Mesothelial cell of epicardium (in vitro differentiated cells): ENCODE results near the gene FXYD5. TPM values are rescaled to one million over a fixed set of nuclear protein-coding genes. Genes with fewer than 3 reads are reported as not detected.

Experiments used
- DNase-seq, 2 experiments: peaks; one replicate each; pipeline ENCODE4 v3.0.0; 2021; ENCODE audit warnings: low spot score in 2 of 2; ENCODE audit not compliant: unreplicated experiment in 2 of 2
- H3K27ac Mint-ChIP-seq: 2 replicates; pipeline ENCODE4 v1.8.0; 2021; ENCODE audit warnings: mixed read lengths
- H3K27me3 Mint-ChIP-seq: 2 replicates; pipeline ENCODE4 v1.8.0; 2021; ENCODE audit warnings: low read depth, mixed read lengths
- H3K36me3 Mint-ChIP-seq: 2 replicates; pipeline ENCODE4 v1.8.0; 2021; ENCODE audit warnings: mixed read lengths
- H3K4me1 Mint-ChIP-seq: 2 replicates; pipeline ENCODE4 v1.8.0; 2021; ENCODE audit warnings: mixed read lengths
- H3K4me3 Mint-ChIP-seq: 2 replicates; pipeline ENCODE4 v1.8.0; 2021; ENCODE audit warnings: mild to moderate bottlenecking, moderate library complexity, mixed read lengths
- H3K9me3 Mint-ChIP-seq: 2 replicates; pipeline ENCODE4 v1.8.0; 2021; ENCODE audit warnings: mixed read lengths
- total RNA-seq: library from RNA; stranded (reverse); gene quantifications from 3 replicates; pipeline ENCODE4 v1.2.1, GENCODE V29; 2021
- TF ChIP-seq, protein P1 (sequence below): fragments of 200-600 bp; sonication (generic); IDR thresholded peaks from one replicate; pipeline ENCODE4 v1.5.0; 2021; ENCODE audit warnings: antibody characterized with exemption; ENCODE audit not compliant: unreplicated experiment

The FXYD5 gene
- total RNA-seq, 1 donor from 2014 or later: 24.7 TPM

DNA sequence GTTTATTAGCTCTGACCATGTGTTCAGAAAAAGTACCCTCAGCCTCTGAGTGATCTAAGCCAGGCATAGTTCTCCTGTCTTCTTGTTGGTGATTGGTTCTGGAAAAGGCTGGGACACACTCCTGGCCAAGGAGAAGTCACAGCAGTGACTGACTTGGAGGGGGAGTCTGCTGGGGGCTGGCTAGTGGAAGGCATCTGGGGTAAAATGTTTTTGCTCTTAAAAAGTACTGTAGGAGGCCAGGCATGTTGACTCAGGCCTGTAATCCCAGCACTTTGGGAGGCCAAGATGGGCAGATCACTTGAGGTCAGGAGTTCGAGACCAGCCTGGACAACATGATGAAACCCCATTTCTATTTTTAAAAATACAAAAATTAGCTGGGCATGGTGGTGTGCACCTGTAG lies 52.3 kb downstream of the FXYD5 start:
- Mint-ChIP-seq H3K4me3 (no peak overlapping the region), H3K36me3 (no peaks in the 10 kb centered on the region), H3K27me3 (no peaks in the 10 kb centered on the region), H3K27ac (no peak overlapping the region), H3K4me1 (no peaks in the 10 kb centered on the region), H3K9me3 (no peaks in the 10 kb centered on the region)
- no peak for DNase-seq
- TF ChIP-seq, protein P1, sequence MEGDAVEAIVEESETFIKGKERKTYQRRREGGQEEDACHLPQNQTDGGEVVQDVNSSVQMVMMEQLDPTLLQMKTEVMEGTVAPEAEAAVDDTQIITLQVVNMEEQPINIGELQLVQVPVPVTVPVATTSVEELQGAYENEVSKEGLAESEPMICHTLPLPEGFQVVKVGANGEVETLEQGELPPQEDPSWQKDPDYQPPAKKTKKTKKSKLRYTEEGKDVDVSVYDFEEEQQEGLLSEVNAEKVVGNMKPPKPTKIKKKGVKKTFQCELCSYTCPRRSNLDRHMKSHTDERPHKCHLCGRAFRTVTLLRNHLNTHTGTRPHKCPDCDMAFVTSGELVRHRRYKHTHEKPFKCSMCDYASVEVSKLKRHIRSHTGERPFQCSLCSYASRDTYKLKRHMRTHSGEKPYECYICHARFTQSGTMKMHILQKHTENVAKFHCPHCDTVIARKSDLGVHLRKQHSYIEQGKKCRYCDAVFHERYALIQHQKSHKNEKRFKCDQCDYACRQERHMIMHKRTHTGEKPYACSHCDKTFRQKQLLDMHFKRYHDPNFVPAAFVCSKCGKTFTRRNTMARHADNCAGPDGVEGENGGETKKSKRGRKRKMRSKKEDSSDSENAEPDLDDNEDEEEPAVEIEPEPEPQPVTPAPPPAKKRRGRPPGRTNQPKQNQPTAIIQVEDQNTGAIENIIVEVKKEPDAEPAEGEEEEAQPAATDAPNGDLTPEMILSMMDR: no peak

DNA sequence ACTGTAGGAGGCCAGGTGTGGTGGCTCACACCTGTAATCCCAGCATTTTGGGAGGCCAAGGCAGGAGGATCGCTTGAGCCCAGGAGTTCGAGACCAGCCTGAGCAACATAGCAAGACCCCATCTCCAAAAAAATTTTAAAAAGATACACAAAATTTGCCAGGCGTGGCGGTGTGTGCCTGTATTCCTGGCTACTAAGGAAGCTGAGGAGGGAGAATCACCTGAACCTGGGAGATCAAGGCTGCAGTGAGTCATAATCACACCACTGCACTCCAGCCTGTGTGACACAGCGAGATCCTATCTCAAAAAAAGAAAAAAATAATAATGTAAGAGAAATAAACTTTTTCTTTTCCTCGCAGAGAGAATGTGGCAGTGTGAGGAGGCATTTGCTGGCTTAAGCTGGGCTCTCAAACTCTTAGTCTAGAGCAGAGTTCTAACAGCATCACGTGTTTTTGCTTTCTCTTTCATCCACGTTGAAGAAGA lies 52.9 kb downstream of the FXYD5 start:
- H3K27ac Mint-ChIP-seq: no peak overlapping the region
- DNase-seq: no peak
- no peaks in the 10 kb centered on the region for H3K9me3 Mint-ChIP-seq
- TF ChIP-seq, protein P1: no peak
- no peak overlapping the region for H3K4me3 Mint-ChIP-seq
- H3K4me1 Mint-ChIP-seq: no peaks in the 10 kb centered on the region
- no peaks in the 10 kb centered on the region for H3K27me3 Mint-ChIP-seq
- no peaks in the 10 kb centered on the region for H3K36me3 Mint-ChIP-seq

DNA sequence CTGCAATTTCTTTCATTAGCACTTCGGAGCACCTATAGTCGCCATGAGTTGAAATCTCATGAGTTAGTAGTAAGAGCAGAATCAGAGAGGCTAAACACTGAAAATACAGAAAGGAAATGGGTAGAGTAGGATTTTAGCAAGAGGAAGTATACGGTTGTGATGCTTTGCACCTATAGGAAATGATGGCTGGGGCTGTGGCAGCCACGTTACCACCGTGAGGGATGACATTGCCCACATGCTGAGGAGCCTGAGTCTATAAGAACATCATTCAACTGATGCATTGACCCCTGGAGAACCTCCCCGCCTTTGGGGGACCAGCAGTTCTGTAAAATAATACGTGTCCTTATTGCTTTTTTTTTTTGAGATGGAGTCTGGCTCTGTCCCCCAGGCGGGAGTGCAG lies 53.6 kb downstream of the FXYD5 start:
- no peak overlapping the region for H3K27ac Mint-ChIP-seq
- H3K4me3 Mint-ChIP-seq: no peak overlapping the region
- TF ChIP-seq, protein P1: no peak
- H3K9me3 Mint-ChIP-seq: no peaks in the 10 kb centered on the region
- no peaks in the 10 kb centered on the region for H3K4me1 Mint-ChIP-seq
- H3K27me3 Mint-ChIP-seq: no peaks in the 10 kb centered on the region
- H3K36me3 Mint-ChIP-seq: no peaks in the 10 kb centered on the region
- no peak for DNase-seq

DNA sequence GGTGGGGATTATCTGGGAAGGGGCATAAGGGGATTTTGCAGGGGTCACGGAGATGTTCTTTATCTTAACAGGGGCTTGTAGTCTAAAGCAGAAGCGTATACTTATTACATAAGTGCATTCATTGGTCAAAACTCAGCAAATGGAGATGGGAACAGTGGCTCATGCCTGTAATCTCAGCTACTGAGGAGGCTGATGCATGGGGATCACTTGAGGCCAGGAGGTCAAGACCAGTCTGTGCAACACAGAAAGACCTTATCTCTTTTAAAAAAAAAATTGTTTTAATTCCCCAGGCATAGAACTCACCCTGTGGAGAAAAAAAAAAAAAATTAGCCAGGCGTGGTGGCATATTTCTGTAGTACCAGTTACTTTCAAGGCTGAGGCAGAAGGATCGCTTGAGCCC lies 55.1 kb downstream of the FXYD5 start:
- Mint-ChIP-seq H3K27me3 (no peaks in the 10 kb centered on the region), H3K4me1 (peaks cover 8% of the 10 kb centered on the region), H3K36me3 (no peaks in the 10 kb centered on the region), H3K9me3 (no peaks in the 10 kb centered on the region), H3K27ac (no peak overlapping the region), H3K4me3 (no peak overlapping the region)
- TF ChIP-seq, protein P1: no peak
- DNase-seq: no peak

- no peak for DNase-seq
- Mint-ChIP-seq H3K27ac (no peak overlapping the region), H3K4me1 (peaks cover 8% of the 10 kb centered on the region), H3K36me3 (no peaks in the 10 kb centered on the region), H3K27me3 (no peaks in the 10 kb centered on the region), H3K9me3 (no peaks in the 10 kb centered on the region), H3K4me3 (no peak overlapping the region)
- TF ChIP-seq, protein P1: no peak
Measured at GRCh38 chr19:35211545-35212230, 57.2 kb downstream of the FXYD5 start.
